IMR-90 (cell line): ENCODE results near the gene TNFRSF4. TPM values are rescaled to one million over a fixed set of nuclear protein-coding genes. Genes with fewer than 3 reads are reported as not detected.

Source experiments
- ATAC-seq: fragments of 200-7000 bp; cut with Tn5 transposase; 2 replicates; pipeline ENCODE4 v1.9.1; 2020; ENCODE audit warnings: low read depth, mild to moderate bottlenecking, moderate library complexity
- BruUV-seq: library from RNA; stranded (reverse); fragments of 400-500 nt; replicated peaks from 2 replicates; lab custom pipeline; 2021; lab: Mats Ljungman, UMichigan
- CTCF ChIA-PET: fragments of 300-600 bp; formaldehyde crosslinking; extraction: SDS; loops from one replicate; lab custom pipeline; 2021; ENCODE audit warnings: antibody characterized with exemption; lab: Yijun Ruan, JAX
- POLR2A ChIA-PET: fragments of 300-600 bp; sonication (Branson Sonifier 250); formaldehyde crosslinking; loops from one replicate; lab custom pipeline; 2022; ENCODE audit warnings: antibody characterized with exemption; ENCODE audit not compliant: unreplicated experiment; lab: Charles Lee
- DNase-seq: peaks from one replicate; pipeline ENCODE4 v3.0.0; 2013
- H2AFZ ChIP-seq: replicated peaks from 2 replicates; pipeline ENCODE3; 2013; ENCODE audit warnings: low read length, mild to moderate bottlenecking; ENCODE audit not compliant: poor library complexity
- H2AK5ac ChIP-seq: 2 replicates; pipeline ENCODE4 v1.6.1; 2013; ENCODE audit warnings: low read depth, low read length, inconsistent platforms
- H2AK9ac ChIP-seq: replicated peaks from 2 replicates; pipeline ENCODE3; 2013; ENCODE audit warnings: mild to moderate bottlenecking, low read depth, low read length, moderate library complexity; ENCODE audit not compliant: poor library complexity
- H2BK120ac ChIP-seq: 2 replicates; pipeline ENCODE4 v1.6.1; 2013; ENCODE audit warnings: low read depth, low read length, inconsistent platforms
- H2BK15ac ChIP-seq: 3 replicates; pipeline ENCODE4 v1.6.1; 2013; ENCODE audit warnings: low read depth, low read length, inconsistent platforms
- H2BK20ac ChIP-seq: 2 replicates; pipeline ENCODE4 v1.6.1; 2013; ENCODE audit warnings: low read depth, mild to moderate bottlenecking, inconsistent platforms, low read length, moderate library complexity
- H2BK5ac ChIP-seq: 2 replicates; pipeline ENCODE4 v1.6.1; 2013; ENCODE audit warnings: mild to moderate bottlenecking, low read depth, low read length, inconsistent platforms; ENCODE audit not compliant: poor library complexity, severe bottlenecking
- H3K14ac ChIP-seq: replicated peaks from 2 replicates; pipeline ENCODE4 v1.6.1; 2013; ENCODE audit warnings: low read depth, low read length, inconsistent platforms
- H3K18ac ChIP-seq: 2 replicates; pipeline ENCODE4 v1.6.1; 2013; ENCODE audit warnings: low read depth, low read length, control low read depth
- H3K23ac ChIP-seq: 2 replicates; pipeline ENCODE4 v1.6.1; 2013; ENCODE audit warnings: low read depth, low read length, inconsistent platforms
- H3K27ac ChIP-seq: 2 replicates; pipeline ENCODE4 v1.5.1; 2013; ENCODE audit warnings: mild to moderate bottlenecking, control low read depth, low read length; ENCODE audit not compliant: insufficient read depth
- H3K27me3 ChIP-seq: 2 replicates; pipeline ENCODE4 v1.6.1; 2013; ENCODE audit warnings: low read length; ENCODE audit not compliant: control insufficient read depth, insufficient read depth
- H3K36me3 ChIP-seq: 2 replicates; pipeline ENCODE4 v1.6.1; 2013; ENCODE audit warnings: low read length, mixed read lengths; ENCODE audit not compliant: control insufficient read depth, insufficient read depth
- H3K4ac ChIP-seq: 2 replicates; pipeline ENCODE4 v1.6.1; 2013; ENCODE audit warnings: low read depth, low read length, inconsistent platforms
- H3K4me1 ChIP-seq: 2 replicates; pipeline ENCODE4 v1.6.1; 2013; ENCODE audit warnings: low read length, mixed read lengths; ENCODE audit not compliant: control insufficient read depth, insufficient read depth
- H3K4me2 ChIP-seq: 2 replicates; pipeline ENCODE4 v1.6.1; 2013; ENCODE audit warnings: low read depth, mild to moderate bottlenecking, control low read depth, low read length, moderate library complexity
- H3K4me3 ChIP-seq: 2 replicates; pipeline ENCODE4 v1.5.1; 2013; ENCODE audit warnings: low read depth, mild to moderate bottlenecking, control low read depth, low read length, moderate library complexity; ENCODE audit not compliant: insufficient read depth
- H3K56ac ChIP-seq: 2 replicates; pipeline ENCODE4 v1.6.1; 2013; ENCODE audit warnings: low read length, inconsistent platforms; ENCODE audit not compliant: insufficient read depth; ENCODE audit errors: extremely low read depth
- H3K79me1 ChIP-seq, 2 experiments: 2 replicates each; pipeline ENCODE4 v1.6.1; 2013; ENCODE audit warnings: low read length in 2 of 2, inconsistent platforms in 1 of 2, low read depth in 1 of 2
- H3K9ac ChIP-seq: 2 replicates; pipeline ENCODE4 v1.6.1; 2013; ENCODE audit warnings: low read depth, low read length, control low read depth
- H3K9me1 ChIP-seq: 2 replicates; pipeline ENCODE4 v1.6.1; 2013; ENCODE audit warnings: low read length, inconsistent platforms; ENCODE audit not compliant: insufficient read depth
- H3K9me3 ChIP-seq: 2 replicates; pipeline ENCODE4 v1.6.1; 2013; ENCODE audit warnings: low read length; ENCODE audit not compliant: control insufficient read depth, insufficient read depth
- H4K20me1 ChIP-seq: 2 replicates; pipeline ENCODE4 v1.6.1; 2013; ENCODE audit warnings: low read length, inconsistent platforms; ENCODE audit not compliant: insufficient read depth
- H4K5ac ChIP-seq: 2 replicates; pipeline ENCODE4 v1.6.1; 2013; ENCODE audit warnings: mild to moderate bottlenecking, low read depth, low read length, control low read depth
- H4K8ac ChIP-seq, 2 experiments: 2 replicates each; pipeline ENCODE4 v1.6.1; 2013; ENCODE audit warnings: low read depth in 2 of 2, low read length in 2 of 2, control low read depth in 1 of 2, inconsistent platforms in 1 of 2
- H4K91ac ChIP-seq: 2 replicates; pipeline ENCODE4 v1.6.1; 2013; ENCODE audit warnings: low read depth, low read length, inconsistent platforms; ENCODE audit not compliant: insufficient read depth
- BHLHE40 ChIP-seq: fragments of 150-350 bp; IDR thresholded peaks from 2 replicates; pipeline ENCODE4 v1.6.1; 2016; ENCODE audit warnings: mild to moderate bottlenecking, low read depth, low read length
- CEBPB ChIP-seq: IDR thresholded peaks from 2 replicates; pipeline ENCODE4 v1.6.1; 2012; ENCODE audit warnings: low read depth, low read length, improper control_type of control experiment
- CTCF ChIP-seq: conservative IDR thresholded peaks from 2 replicates; pipeline ENCODE4 v1.5.1; 2012; ENCODE audit warnings: mild to moderate bottlenecking, low read depth, low read length, improper control_type of control experiment
- ELK1 ChIP-seq: fragments of 150-350 bp; IDR thresholded peaks from 2 replicates; pipeline ENCODE4 v1.6.1; 2016; ENCODE audit warnings: low read depth, mild to moderate bottlenecking, low read length, moderate library complexity, borderline replicate concordance
- FOS ChIP-seq: fragments of 150-350 bp; IDR thresholded peaks from 2 replicates; pipeline ENCODE4 v1.6.1; 2016; ENCODE audit warnings: low read depth, low read length
- MAFK ChIP-seq: IDR thresholded peaks from 2 replicates; pipeline ENCODE4 v1.6.1; 2012; ENCODE audit warnings: low read depth, low read length, improper control_type of control experiment
- MAZ ChIP-seq: IDR thresholded peaks from 2 replicates; pipeline ENCODE4 v1.6.1; 2012; ENCODE audit warnings: low read depth, mild to moderate bottlenecking, low read length, improper control_type of control experiment, moderate library complexity, borderline replicate concordance
- MXI1 ChIP-seq: IDR thresholded peaks from 2 replicates; pipeline ENCODE4 v1.6.1; 2012; ENCODE audit warnings: low read depth, mild to moderate bottlenecking, low read length, moderate library complexity, borderline replicate concordance
- NFE2L2 ChIP-seq: fragments of 150-350 bp; IDR thresholded peaks from 2 replicates; pipeline ENCODE4 v1.6.1; 2016; ENCODE audit warnings: low read depth, mild to moderate bottlenecking, low read length
- POLR2A ChIP-seq: IDR thresholded peaks from 2 replicates; pipeline ENCODE4 v1.6.1; 2012; ENCODE audit warnings: mild to moderate bottlenecking, low read depth, low read length
- RAD21 ChIP-seq: IDR thresholded peaks from 2 replicates; pipeline ENCODE4 v1.6.1; 2012; ENCODE audit warnings: low read length, improper control_type of control experiment
- RCOR1 ChIP-seq: IDR thresholded peaks from 2 replicates; pipeline ENCODE4 v1.6.1; 2012; ENCODE audit warnings: mild to moderate bottlenecking, low read length, improper control_type of control experiment; ENCODE audit not compliant: insufficient replicate concordance
- SMC3 ChIP-seq: fragments of 150-350 bp; IDR thresholded peaks from 2 replicates; pipeline ENCODE4 v1.6.1; 2016; ENCODE audit warnings: low read depth, mild to moderate bottlenecking, antibody characterized with exemption, low read length, moderate library complexity
- WGBS, 2 experiments: methylation state at CpG; one replicate each; pipeline versions ENCODE4 v1.1.5 to v1.1.7; 2013; ENCODE audit warnings: missing lambda C conversion rate in 2 of 2; ENCODE audit not compliant: insufficient read length in 1 of 2; ENCODE audit errors: extremely low coverage in 2 of 2; 5-methylcytosine and 5-hydroxymethylcytosine counted together
- dilution Hi-C: fragments of 300-500 bp; cut with HindIII; formaldehyde crosslinking; loops from one replicate; pipeline ENCODE4 v1.14.3; 2018; ENCODE audit warnings: low sequenced_read_pairs; ENCODE audit not compliant: unreplicated experiment
- in situ Hi-C: fragments of 300-500 bp; cut with MboI; formaldehyde crosslinking; loops from 3 replicates; pipeline ENCODE4 v1.14.3; 2019; ENCODE audit warnings: low sequenced_read_pairs, inconsistent platforms, mixed read lengths
- intact Hi-C: fragments of 100-400 bp; cut with micrococcal nuclease; formaldehyde crosslinking; loops from 2 replicates; pipeline ENCODE4 v1.10.0; 2022
- polyA plus RNA-seq, 3 experiments: library from polyadenylated mRNA; depleted of rRNA; stranded (reverse); fragments of >200 nt; gene quantifications; 2 replicates each; pipeline ENCODE4 v1.2.3, GENCODE V29; 2012; ENCODE audit warnings: low replicate concordance in 1 of 3
- total RNA-seq: library from RNA; depleted of rRNA; stranded (reverse); fragments of >200 nt; gene quantifications from 2 replicates; pipeline ENCODE4 v1.2.3, GENCODE V29; 2012

Gene TNFRSF4
- total and polyA plus RNA-seq, 2 of the 4 experiments (the other 2 are of a cell fraction) = 0.15 TPM; not detected in 1

GRCh38 chr1:1178794-1179331, 35.1 kb downstream of the TNFRSF4 start:
- Histone ChIP-seq H2BK5ac (no peak overlapping the region), H2AK9ac (no peak overlapping the region), H2AK5ac (no peak overlapping the region), H3K9ac (no peak overlapping the region), H4K8ac (no peak overlapping the region), H3K4me2 (no peak overlapping the region), H3K56ac (no peak overlapping the region), H3K14ac (no peak overlapping the region), H2BK15ac (no peak overlapping the region), H4K20me1 (no peaks in the 10 kb centered on the region), H3K79me1 (no peaks in the 10 kb centered on the region), H3K18ac (no peak overlapping the region), H4K5ac (no peak overlapping the region), H3K9me1 (no peaks in the 10 kb centered on the region), H2BK120ac (no peak overlapping the region), H3K36me3 (no peaks in the 10 kb centered on the region), H4K91ac (no peak overlapping the region), H3K4ac (no peak overlapping the region), H3K4me3 (no peak overlapping the region), H3K27me3 (peaks cover 33% of the 10 kb centered on the region), H3K4me1 (no peaks in the 10 kb centered on the region), H2AFZ (no peak overlapping the region), H3K9me3 (peaks cover 6% of the 10 kb centered on the region), H3K23ac (no peak overlapping the region), H3K27ac (no peak overlapping the region), H2BK20ac (no peak overlapping the region)
- ChIA-PET CTCF (no interaction called here), POLR2A (no interaction called here)
- no peak for DNase-seq
- ATAC-seq = no peak
- no TSS peak for BruUV-seq
- in situ Hi-C loops = no loop called here
- 86% methylated on average over 23 of the region's 32 CpGs; no CpG with 5 or more reads in 1 of the 2 experiments for WGBS, 2 experiments
- dilution Hi-C loops = no loop called here
- no peak for TF ChIP-seq RCOR1
- no peak for TF ChIP-seq MXI1
- no peak for TF ChIP-seq BHLHE40
- TF ChIP-seq NFE2L2 = no peak
- no peak for TF ChIP-seq MAZ
- no peak for TF ChIP-seq ELK1
- no peak for TF ChIP-seq CTCF
- TF ChIP-seq MAFK = no peak
- TF ChIP-seq POLR2A = no peak
- no peak for TF ChIP-seq CEBPB
- no peak for TF ChIP-seq RAD21
- TF ChIP-seq SMC3 = no peak
- no peak for TF ChIP-seq FOS
- intact Hi-C loops = no loop called here
